ENCODE results near the gene BLOC1S3.

The BLOC1S3 gene

GRCh38 chr19:45161738-45162607, 16.6 kb upstream of the BLOC1S3 start:
- no peak for DNase-seq (ENCODE audit: low spot score)

DNA sequence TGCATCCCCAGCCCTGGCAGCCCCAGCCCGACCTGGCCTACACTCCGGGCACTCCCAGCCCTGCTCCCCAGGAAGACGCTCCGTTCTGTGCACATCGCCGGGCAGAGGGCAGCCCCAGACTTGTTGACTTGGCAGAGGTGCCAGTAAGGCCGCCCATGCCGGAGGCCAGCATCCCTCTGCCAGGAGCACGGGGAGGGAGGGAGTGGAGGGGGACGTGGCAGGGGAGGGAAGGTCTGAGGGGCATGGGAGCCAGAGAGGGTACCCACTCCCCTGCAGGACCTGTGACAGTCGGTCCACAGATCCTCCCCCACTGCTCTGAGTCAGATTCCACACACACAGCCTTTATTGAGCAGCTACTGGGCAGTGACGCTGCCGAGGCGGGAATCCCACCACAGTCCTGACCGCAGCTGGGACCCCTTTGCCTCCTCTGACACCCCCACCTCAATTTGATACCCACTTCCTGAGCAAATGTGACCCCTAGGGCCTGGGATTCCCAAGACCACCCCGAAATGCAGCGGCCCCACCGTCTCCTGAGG, 15.9 kb upstream of the BLOC1S3 start:
- no peak for DNase-seq (ENCODE audit: low spot score)

DNA sequence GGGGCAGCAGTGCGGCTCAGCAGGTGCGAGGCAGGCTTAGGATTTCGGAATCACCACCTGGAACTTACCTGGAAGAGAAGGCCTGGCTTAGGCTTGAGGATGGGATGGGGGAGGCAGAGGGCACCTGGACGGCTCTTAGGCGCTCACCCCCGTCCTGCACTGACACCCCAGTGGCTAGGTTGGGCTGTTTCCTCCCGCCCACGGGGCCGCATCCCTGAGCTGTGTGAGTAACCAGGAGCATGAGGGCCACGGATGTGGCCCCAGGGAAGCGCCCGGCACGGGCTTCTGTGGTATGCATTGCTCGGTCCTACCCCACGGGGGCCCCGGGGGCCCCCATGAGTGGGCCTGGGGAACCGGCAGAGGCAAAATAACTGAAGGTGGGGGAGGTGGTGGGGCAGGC, 15.4 kb upstream of the BLOC1S3 start:
- no peak for DNase-seq (ENCODE audit: low spot score)

DNA sequence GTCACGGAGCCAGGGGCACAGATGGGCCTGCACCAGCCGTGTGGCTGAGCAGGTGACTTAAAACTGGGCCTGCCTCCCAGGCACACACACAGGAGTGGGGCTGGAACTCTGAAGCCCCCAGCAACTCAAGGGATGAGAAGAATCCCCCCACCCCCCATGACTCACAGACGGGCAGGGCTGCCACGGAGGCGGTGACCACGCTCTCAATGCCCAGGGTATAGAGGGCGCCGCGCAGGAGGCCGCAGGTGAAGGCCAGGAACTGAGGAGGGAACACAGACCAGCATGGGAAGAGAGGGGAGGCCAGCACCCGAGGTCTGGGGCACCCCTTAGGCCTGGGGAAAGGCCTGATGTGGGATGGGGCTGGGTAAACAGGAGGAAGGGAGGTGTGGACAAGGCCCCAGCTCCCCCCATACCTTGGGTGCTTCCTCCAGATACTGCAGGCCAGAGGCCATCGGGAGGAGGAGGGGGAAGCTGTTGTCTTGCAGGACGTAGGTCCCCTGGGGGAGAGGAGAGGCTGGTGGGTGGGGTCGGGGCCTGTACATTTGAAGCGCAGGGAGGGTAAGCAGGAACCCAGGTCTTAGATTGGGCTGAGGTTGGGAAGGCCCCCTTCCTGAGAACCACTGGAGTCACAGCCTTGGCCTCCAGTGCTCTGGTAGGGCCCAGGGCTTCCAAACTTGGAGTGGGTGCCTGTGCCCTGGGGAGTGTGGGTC, 14.7 kb upstream of the BLOC1S3 start:
- no peak for DNase-seq (ENCODE audit: low spot score)

DNA sequence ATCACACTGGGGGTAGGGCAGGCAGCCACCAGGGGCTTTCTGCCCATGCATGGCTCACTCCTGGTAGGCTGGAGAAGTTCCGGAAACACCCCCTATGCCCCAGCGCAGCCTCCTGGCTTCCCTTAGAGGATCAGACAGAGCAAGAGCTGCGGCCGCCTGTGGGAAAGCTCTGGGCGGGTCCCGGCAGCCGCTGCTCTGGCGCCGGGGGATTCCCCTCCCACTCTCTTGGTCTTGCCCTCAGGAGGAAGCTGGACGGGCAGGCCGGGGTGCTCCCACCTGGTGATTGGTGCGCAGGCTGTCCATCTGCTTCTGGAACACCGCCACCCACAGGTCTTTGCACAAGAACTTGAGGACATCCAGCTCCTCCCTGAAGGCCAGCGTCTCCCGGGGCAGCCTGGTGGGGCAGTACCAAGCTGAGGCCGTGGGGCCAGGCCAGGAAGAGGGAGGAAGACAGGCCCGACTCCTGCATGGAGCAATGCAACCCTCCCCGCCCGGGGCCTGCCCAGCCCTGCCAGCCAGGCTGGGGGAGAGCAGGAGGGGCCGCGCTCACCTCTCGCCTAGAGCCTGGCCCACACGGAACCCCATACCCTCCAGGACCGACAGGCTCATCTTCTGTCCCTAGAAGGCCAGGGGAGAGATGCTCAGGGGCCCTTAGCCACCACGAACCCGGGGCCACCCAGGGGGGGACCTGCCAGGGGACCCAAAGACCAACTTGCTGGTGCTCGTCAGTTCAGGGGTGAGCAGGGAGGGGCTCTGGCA, 13.8 kb upstream of the BLOC1S3 start:
- DNase-seq (ENCODE audit: low spot score) = no peak

- DNase-seq (ENCODE audit: low spot score) = no peak
Observed at GRCh38 chr19:45166723-45167252, 11.8 kb upstream of the BLOC1S3 start.

- peak; percentile 31 for DNase-seq (ENCODE audit: low spot score)
Observed at GRCh38 chr19:45168767-45169351, 9.7 kb upstream of the BLOC1S3 start.

GRCh38 chr19:45169602-45170001, 9.0 kb upstream of the BLOC1S3 start:
- no peak for DNase-seq (ENCODE audit: low spot score)

DNA sequence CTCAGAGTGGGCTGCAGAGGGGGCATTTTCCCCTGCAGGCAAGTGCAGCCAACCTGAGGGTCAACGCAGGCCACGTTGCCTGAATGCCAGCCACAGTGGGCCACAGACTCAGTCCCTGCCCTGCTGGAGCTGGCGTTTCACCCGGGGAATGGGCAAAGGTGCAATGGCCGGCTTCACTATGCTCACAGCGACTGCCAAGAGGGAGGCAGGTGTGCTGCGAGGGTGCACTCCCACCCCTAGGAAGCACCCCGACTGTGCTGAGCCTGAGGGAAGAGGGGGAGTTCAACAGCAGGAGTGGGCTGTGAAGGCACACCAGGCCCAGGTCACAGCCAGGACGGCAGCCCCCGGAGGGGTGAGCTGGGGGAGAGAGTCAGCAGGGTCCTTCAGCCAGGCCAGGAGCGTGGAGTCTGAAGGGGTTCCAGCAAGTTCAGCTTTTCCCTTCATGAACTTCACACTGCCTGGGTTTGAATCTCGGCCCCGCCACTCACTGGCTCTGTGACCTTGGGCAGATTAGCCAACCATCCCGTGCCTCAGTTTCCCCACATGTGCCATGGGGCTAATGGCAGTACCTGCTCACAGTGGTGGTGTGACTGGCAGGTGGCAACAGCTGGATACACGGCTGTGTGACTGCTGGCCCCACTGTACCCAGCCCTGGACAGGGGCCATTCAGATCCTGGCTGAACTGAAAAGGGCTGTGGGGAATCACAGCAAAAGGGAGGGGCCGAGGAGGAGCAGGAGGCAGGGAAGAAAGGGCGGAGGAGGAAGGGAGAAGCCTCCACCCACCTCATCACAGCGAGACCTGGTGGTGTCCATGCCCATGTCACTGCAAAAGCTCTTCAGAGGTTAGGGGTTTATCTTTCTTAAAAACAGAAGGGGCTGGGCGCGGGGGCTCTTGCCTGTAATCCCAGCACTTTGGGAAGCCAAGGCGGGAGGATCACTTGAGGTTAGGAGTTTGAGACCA, 8.2 kb upstream of the BLOC1S3 start:
- DNase-seq (ENCODE audit: low spot score) = no peak

GRCh38 chr19:45171211-45171623, 7.4 kb upstream of the BLOC1S3 start:
- DNase-seq (ENCODE audit: low spot score) = no peak

DNA sequence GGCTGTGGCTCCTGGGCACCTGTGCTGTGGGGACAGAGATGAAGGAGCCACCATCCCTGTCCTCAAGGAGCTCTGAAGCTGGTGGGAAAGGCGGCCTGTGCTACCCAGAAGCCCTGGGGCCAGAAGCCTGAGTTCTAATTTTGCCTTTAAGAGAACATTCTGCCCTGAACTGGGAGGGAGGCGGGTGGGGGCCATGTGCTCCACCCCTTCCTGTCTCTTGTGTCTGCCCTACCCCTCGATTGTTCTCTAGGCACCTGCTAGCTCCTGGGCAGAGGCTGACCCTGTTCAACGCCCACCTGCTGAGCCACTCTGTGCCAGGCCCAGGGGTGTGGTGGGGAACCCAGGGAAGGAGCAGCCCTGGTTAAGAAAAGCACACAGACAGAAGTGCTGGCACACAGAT, 6.4 kb upstream of the BLOC1S3 start:
- no peak for DNase-seq (ENCODE audit: low spot score)

DNA sequence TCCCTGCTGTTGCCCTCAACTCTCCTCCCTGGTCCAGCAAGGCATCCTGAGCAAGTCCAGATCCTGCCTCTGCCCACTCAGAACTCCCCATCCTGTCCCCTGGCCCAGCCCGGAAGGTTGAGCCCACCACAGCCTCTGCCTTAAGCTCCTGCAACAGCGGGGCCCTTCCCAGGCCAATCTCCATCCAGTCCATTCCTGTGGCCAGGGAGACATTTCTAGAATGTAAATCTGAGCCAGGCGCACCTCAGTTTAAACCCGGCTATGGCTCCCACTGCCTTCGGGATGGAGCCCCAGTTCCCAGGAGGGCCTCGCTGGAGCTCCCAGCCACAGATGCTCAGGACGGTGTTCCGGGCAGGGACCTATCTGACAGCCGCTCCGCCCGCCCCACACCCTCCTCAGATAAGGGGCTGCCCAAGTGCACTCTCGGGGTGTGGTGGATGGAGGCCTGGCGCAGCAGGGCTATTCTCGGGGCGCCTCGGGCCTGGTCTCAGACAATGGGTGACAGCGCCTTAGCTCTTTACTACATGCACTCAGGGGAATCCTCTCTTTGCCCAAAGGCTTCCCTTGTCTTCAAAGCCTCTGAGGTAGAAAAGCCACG, 5.9 kb upstream of the BLOC1S3 start:
- DNase-seq (ENCODE audit: low spot score) = no peak

- no peak for DNase-seq (ENCODE audit: low spot score)
Observed at GRCh38 chr19:45173816-45174215, 4.8 kb upstream of the BLOC1S3 start.

- no peak for DNase-seq (ENCODE audit: low spot score)
Observed at GRCh38 chr19:45175515-45176345, 2.9 kb upstream of the BLOC1S3 start.

DNA sequence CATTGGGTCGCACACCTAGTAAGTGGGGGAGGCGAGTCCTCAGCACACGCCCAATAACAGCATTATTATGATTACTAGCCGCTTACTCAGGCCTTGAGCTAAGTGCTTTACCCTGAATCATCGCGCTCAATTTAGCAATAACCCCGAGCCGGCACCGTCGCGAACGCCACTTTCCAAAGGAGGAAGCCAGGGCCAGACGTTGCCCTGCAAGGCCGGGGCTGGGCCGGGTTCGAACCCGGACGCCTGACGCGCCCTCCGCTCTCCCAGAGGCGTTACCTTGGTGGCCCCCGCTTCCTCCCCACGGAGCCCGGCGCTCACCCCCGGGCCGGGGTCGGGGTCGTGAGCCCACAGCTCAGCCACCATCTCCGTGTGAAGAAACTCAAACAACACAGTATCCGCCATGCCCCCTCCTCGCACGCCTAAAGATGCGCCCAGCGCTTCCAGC, 745 bp upstream of the BLOC1S3 start, which contains the start of gene TRAPPC6A:
Gene TRAPPC6A, minus strand, starts transcription at position 421 of the 445 bp plus-strand sequence. Its CDS starts 19 bp downstream, at position 402.
- DNase-seq (ENCODE audit: low spot score) = no peak

DNA sequence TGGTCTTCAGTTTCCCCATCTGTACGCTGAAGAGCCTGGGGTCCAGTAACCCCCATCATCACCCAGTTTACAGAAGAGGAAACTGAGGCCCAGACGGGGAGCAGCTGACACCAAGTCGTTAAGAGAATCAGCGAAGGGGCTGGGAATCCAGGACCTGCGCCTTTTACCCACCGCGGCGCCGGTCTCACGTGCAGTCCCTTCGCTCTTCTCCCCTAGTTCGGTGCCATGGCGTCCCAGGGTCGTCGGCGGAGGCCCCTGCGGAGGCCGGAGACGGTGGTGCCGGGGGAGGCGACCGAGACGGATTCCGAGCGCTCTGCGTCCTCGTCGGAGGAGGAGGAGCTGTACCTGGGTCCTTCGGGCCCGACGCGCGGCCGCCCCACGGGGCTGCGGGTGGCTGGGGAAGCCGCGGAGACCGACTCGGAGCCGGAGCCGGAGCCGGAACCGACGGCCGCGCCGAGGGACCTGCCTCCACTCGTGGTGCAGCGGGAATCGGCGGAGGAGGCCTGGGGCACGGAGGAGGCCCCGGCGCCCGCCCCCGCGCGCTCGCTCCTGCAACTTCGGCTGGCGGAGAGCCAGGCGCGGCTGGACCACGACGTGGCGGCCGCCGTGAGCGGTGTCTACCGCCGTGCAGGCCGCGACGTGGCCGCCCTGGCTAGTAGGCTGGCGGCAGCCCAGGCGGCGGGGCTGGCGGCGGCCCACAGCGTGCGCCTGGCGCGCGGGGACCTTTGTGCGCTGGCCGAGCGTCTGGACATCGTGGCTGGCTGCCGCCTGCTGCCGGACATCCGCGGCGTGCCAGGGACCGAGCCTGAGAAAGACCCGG, 698 bp downstream of the BLOC1S3 start:
- DNase-seq (ENCODE audit: low spot score) = no peak

DNA sequence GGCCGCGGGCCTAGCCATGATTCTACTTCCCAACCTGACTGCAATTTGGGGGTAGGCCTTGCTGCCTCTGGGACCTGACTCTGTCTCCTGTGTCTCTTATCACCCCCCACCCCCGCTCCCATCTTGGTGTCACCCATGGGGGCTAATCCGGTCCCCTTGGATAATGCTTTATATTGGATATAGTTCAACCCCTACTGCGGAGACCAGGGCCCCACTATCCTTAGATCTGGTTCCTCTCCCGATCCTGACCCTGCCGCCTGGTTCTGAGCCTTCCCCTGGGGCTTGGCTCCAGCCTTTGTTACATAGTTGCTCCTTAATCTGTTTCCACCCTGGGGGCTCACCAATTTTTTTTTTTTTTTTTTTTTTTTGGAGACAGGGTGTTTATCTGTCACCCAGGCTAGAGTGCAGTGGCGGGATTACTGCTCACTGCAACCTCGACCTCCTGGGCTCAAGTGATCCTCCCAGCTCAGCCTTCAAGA, 1.3 kb downstream of the BLOC1S3 start:
- DNase-seq (ENCODE audit: low spot score) = no peak

DNA sequence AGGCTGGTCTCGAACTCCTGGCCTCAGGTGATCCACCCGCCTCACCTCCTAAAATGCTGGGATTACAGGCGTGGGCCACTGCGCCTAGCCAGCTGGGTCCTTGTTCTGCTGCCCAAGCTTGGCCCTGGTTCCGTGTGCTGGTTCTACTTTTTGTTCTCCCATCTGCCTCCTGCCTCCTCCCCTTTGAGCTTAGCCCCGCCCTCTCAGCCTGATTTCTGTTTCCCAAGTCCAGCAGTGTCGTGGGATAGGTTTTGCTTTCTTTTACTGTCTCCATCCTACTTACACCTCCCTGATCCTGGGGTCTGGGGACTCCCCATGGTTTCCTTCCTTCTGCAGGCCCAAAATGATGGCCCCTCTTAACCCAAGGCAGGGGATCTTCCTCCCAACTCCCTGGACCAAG, 2.4 kb downstream of the BLOC1S3 start:
- no peak for DNase-seq (ENCODE audit: low spot score)
